ENCODE data around the gene TOPBP1. TPM values are rescaled to one million over a fixed set of nuclear protein-coding genes. Genes with fewer than 3 reads are reported as not detected.

The TOPBP1 gene
- total RNA-seq, 2 donors from 2014 or later: 12.0 to 12.4 TPM

Other genes starting within 250 kb of the TOPBP1 start
- gene CDV3, start 88.3 kb downstream of the TOPBP1 start, total RNA-seq: 100 to 1,000 TPM; 117 to 157 TPM
- gene TF, start 84.5 kb upstream of the TOPBP1 start, total RNA-seq: 100 to 1,000 TPM in 1 of 2 donors, 10 to 100 TPM in 1; 31.8 to 111 TPM
- 10 to 100 TPM; 36.8 to 51.8 TPM for gene SRPRB, start 143.9 kb upstream of the TOPBP1 start, total RNA-seq
- gene RAB6B, start 233.9 kb upstream of the TOPBP1 start, total RNA-seq: 10 to 100 TPM; 41.4 to 41.6 TPM